Measurements from ENCODE around the gene ASTE1. TPM values are rescaled to one million over a fixed set of nuclear protein-coding genes. Genes with fewer than 3 reads are reported as not detected.

ASTE1 gene
- total and polyA plus RNA-seq, 2 of the 8 experiments (the other 6 are each of a cell fraction or from before 2014, with no cell fraction given): 6.4 TPM; not detected in 1

GRCh38 chr3:130974201-130974600, 52.4 kb downstream of the ASTE1 start:
- Histone ChIP-seq H3K27me3 (replicated peaks in 1 of 4; ENCODE audit: control insufficient read depth in 3 of 4, extremely low read depth in 1 of 4, insufficient read depth in 3 of 4, low read length in 3 of 4) (no peaks in the 10 kb centered on the region), H3K79me2 (ENCODE audit: control insufficient read depth in 1 of 2, insufficient read depth in 2 of 2, low read length in 2 of 2) (no peaks in the 10 kb centered on the region), H2BK15ac (ENCODE audit: low read length) (no peak overlapping the region), H3K14ac (ENCODE audit: insufficient read length) (no peak overlapping the region), H2BK20ac (ENCODE audit: low read length) (no peak overlapping the region), H2BK5ac (ENCODE audit: low read depth, low read length) (no peak overlapping the region), H3K56ac (replicated peaks; ENCODE audit: insufficient read length, low read depth, low read length) (no peak overlapping the region), H3K4me1 (replicated peaks in 1 of 4; ENCODE audit: control insufficient read depth in 3 of 4, insufficient read depth in 4 of 4, low read length in 3 of 4) (peaks cover 0 to 3% (median 2%) of the 10 kb centered on the region in 4 experiments; a peak in 3 of 7 replicates), H2BK12ac (ENCODE audit: low read depth, low read length) (no peak overlapping the region), H3K4me3 (ENCODE audit: extremely low read depth in 1 of 4, insufficient read depth in 2 of 4, low read depth in 3 of 4, low read length in 4 of 4) (no peak overlapping the region), H3K36me3 (ENCODE audit: control insufficient read depth in 2 of 4, insufficient read depth in 4 of 4, low read length in 3 of 4) (peaks cover 0 to 4% (median 2%) of the 10 kb centered on the region in 4 experiments; a peak in 5 of 8 replicates), H4K91ac (replicated peaks; ENCODE audit: insufficient read length, low read length) (no peak overlapping the region), H4K20me1 (replicated peaks in 1 of 2; ENCODE audit: control insufficient read depth in 1 of 2, insufficient read depth in 2 of 2, low read length in 2 of 2) (peaks cover 0 to 4% of the 10 kb centered on the region in 2 experiments), H3K27ac (ENCODE audit: low read depth, low read length) (no peak overlapping the region), H4K8ac (ENCODE audit: extremely low read depth, insufficient read depth, low read length) (no peak overlapping the region), H2AFZ (ENCODE audit: low read length) (no peak overlapping the region), H4K5ac (ENCODE audit: insufficient read length, low read depth, low read length) (no peak overlapping the region), H3K9me3 (ENCODE audit: insufficient read depth in 2 of 2, low read depth in 1 of 2, low read length in 1 of 2) (no peaks in the 10 kb centered on the region), H3K23me2 (ENCODE audit: low read depth, low read length) (no peaks in the 10 kb centered on the region; the same call in 1 of the 2 replicates), H2BK120ac (replicated peaks; ENCODE audit: low read depth, low read length) (no peak overlapping the region), H2AK5ac (ENCODE audit: low read depth, low read length) (no peak overlapping the region), H3K23ac (ENCODE audit: insufficient read length) (no peak overlapping the region), H3K4ac (replicated peaks; ENCODE audit: insufficient read length, low read depth, low read length) (no peak overlapping the region), H3K18ac (ENCODE audit: extremely low read depth, low read length) (no peak overlapping the region), H3K4me2 (ENCODE audit: insufficient read depth in 1 of 2, low read depth in 2 of 2, low read length in 2 of 2) (no peak overlapping the region), H3K9ac (replicated peaks in 1 of 4; ENCODE audit: extremely low read depth in 1 of 4, low read depth in 3 of 4, low read length in 3 of 4) (no peak overlapping the region), H3K79me1 (ENCODE audit: low read depth, low read length) (0 out of 2 replicates have a peak, but pooled peaks cover 2% of the 10 kb centered on the region)
- TF ChIP-seq POLR2A (IDR thresholded peaks at IDR 0.05; ENCODE audit: control extremely low read depth in 1 of 2, low read depth in 2 of 2, low read length in 2 of 2) (no peak), MAFK (IDR thresholded peaks at IDR 0.05; ENCODE audit: low read depth, low read length) (no peak), BACH1 (IDR thresholded peaks at IDR 0.05; ENCODE audit: low read length) (no peak), TCF12 (IDR thresholded peaks at IDR 0.05; ENCODE audit: low read depth, low read length) (no peak)
- CTCF ChIA-PET (ENCODE audit: partially characterized antibody): interaction anchor here (1.0 to 1.1 kb wide), 3 partner anchors 215 to 698 kb away, joined by 3 read pairs; no protein-coding TSS in a partner anchor
- POLR2A ChIA-PET (ENCODE audit: partially characterized antibody): no interaction called here
- no peak for FAIRE-seq
- DNase-seq (ENCODE audit: low read depth in 1 of 2, low spot score in 2 of 2): no peak
- 89% methylated on average over 2 of the region's 2 CpGs; no CpG with 5 or more reads in 1 of the 2 experiments for WGBS, 2 experiments (ENCODE audit: extremely low coverage in 1 of 2, insufficient coverage in 1 of 2, insufficient read length in 1 of 2, insufficient replicate concordance in 2 of 2, low coverage in 1 of 2, low lambda C conversion rate in 2 of 2, missing lambda C conversion rate in 1 of 2)
